WTC11 (cell line): ENCODE data around the gene GPC5. TPM values are rescaled to one million over a fixed set of nuclear protein-coding genes. Genes with fewer than 3 reads are reported as not detected.
"Not testable (repeated sequence)": the region's sequence is repeated elsewhere in the genome, so short reads cannot be mapped to it uniquely, and the experiment has no call there.

Experiments
- ATAC-seq: fragments of 200-7000 bp; cut with Tn5 transposase; 2 replicates; pipeline ENCODE4 v1.10.0; 2021; ENCODE audit warnings: mild to moderate bottlenecking, moderate library complexity
- CTCF ChIA-PET: fragments of 300-600 bp; sonication (Branson Sonifier 250); formaldehyde crosslinking; loops from one replicate; lab custom pipeline; 2021; ENCODE audit warnings: antibody characterized with exemption; lab: Charles Lee
- POLR2A ChIA-PET: fragments of 350-600 bp; sonication (Branson Sonifier 250); formaldehyde crosslinking; loops from one replicate; lab custom pipeline; 2021; ENCODE audit warnings: antibody characterized with exemption; lab: Charles Lee
- DNase-seq: peaks from one replicate; pipeline ENCODE4 v3.0.0; 2021; ENCODE audit warnings: low spot score
- H3K27ac Mint-ChIP-seq: 2 replicates; pipeline ENCODE4 v1.8.0; 2021; ENCODE audit warnings: mixed read lengths
- H3K27me3 Mint-ChIP-seq: 2 replicates; pipeline ENCODE4 v1.8.0; 2021; ENCODE audit warnings: low read depth, mild to moderate bottlenecking, moderate library complexity, mixed read lengths
- H3K36me3 Mint-ChIP-seq: 2 replicates; pipeline ENCODE4 v1.8.0; 2021; ENCODE audit warnings: mixed read lengths
- H3K4me1 Mint-ChIP-seq: 2 replicates; pipeline ENCODE4 v1.8.0; 2022; ENCODE audit warnings: mixed read lengths
- H3K4me3 Mint-ChIP-seq: 2 replicates; pipeline ENCODE4 v1.8.0; 2021; ENCODE audit warnings: mild to moderate bottlenecking, moderate library complexity, mixed read lengths
- H3K9me3 Mint-ChIP-seq: 2 replicates; pipeline ENCODE4 v1.8.0; 2021; ENCODE audit warnings: mixed read lengths
- CBFB ChIP-seq: sonication (generic); formaldehyde crosslinking; IDR thresholded peaks from 2 replicates; pipeline ENCODE4 v1.8.1; 2022; ENCODE audit warnings: mild to moderate bottlenecking, low read depth, missing genetic modification reagents
- E2F4 ChIP-seq: sonication (generic); formaldehyde crosslinking; IDR thresholded peaks from 2 replicates; pipeline ENCODE4 v1.8.1; 2022; ENCODE audit warnings: low read depth, mild to moderate bottlenecking, moderate library complexity, missing genetic modification reagents, borderline replicate concordance
- ELF4 ChIP-seq: sonication (generic); formaldehyde crosslinking; IDR thresholded peaks from 2 replicates; pipeline ENCODE4 v1.8.1; 2022; ENCODE audit warnings: low read depth, mild to moderate bottlenecking, moderate library complexity, missing genetic modification reagents
- ESRRA ChIP-seq: sonication (generic); formaldehyde crosslinking; IDR thresholded peaks from 2 replicates; pipeline ENCODE4 v1.8.1; 2022; ENCODE audit warnings: mild to moderate bottlenecking, missing genetic modification reagents, borderline replicate concordance
- ETV6 ChIP-seq: sonication (generic); formaldehyde crosslinking; IDR thresholded peaks from 2 replicates; pipeline ENCODE4 v1.8.1; 2022; ENCODE audit warnings: mild to moderate bottlenecking, missing genetic modification reagents
- FOXJ3 ChIP-seq: sonication (generic); formaldehyde crosslinking; IDR thresholded peaks from 2 replicates; pipeline ENCODE4 v1.9.0; 2021; ENCODE audit warnings: missing genetic modification reagents, mild to moderate bottlenecking, borderline replicate concordance
- FOXP1 ChIP-seq: sonication (generic); formaldehyde crosslinking; IDR thresholded peaks from 2 replicates; pipeline ENCODE4 v1.8.0; 2022; ENCODE audit warnings: missing genetic modification reagents, mild to moderate bottlenecking, moderate library complexity, borderline replicate concordance
- GRHL2 ChIP-seq: fragments of 250-450 bp; sonication (Bioruptor Pico); IDR thresholded peaks from 2 replicates; pipeline ENCODE4 v1.8.0; 2022; ENCODE audit warnings: mild to moderate bottlenecking, moderate library complexity; ENCODE audit not compliant: insufficient replicate concordance, severe bottlenecking
- JUN ChIP-seq: sonication (generic); formaldehyde crosslinking; IDR thresholded peaks from 2 replicates; pipeline ENCODE4 v1.8.0; 2023; ENCODE audit warnings: mild to moderate bottlenecking, missing genetic modification reagents
- MXD4 ChIP-seq: fragments of 250-450 bp; sonication (Bioruptor Pico); IDR thresholded peaks from 2 replicates; pipeline ENCODE4 v1.8.0; 2021; ENCODE audit warnings: mild to moderate bottlenecking, moderate library complexity, borderline replicate concordance
- NFATC4 ChIP-seq: fragments of 250-450 bp; sonication (Bioruptor Pico); IDR thresholded peaks from 2 replicates; pipeline ENCODE4 v1.9.0; 2021; ENCODE audit warnings: mild to moderate bottlenecking
- NR1H2 ChIP-seq: sonication (generic); formaldehyde crosslinking; IDR thresholded peaks from 2 replicates; pipeline ENCODE4 v1.9.0; 2021; ENCODE audit warnings: mild to moderate bottlenecking, moderate library complexity, missing genetic modification reagents
- NR2C2 ChIP-seq: sonication (generic); formaldehyde crosslinking; IDR thresholded peaks from 2 replicates; pipeline ENCODE4 v1.8.0; 2022; ENCODE audit warnings: mild to moderate bottlenecking, missing genetic modification reagents
- NR3C1 ChIP-seq: sonication (generic); formaldehyde crosslinking; conservative IDR thresholded peaks from 2 replicates; pipeline ENCODE4 v1.8.1; 2023; ENCODE audit warnings: low read depth, mild to moderate bottlenecking, missing genetic modification reagents
- OVOL2 ChIP-seq: fragments of 250-450 bp; sonication (Bioruptor Pico); IDR thresholded peaks from 2 replicates; pipeline ENCODE4 v1.9.0; 2021; ENCODE audit warnings: mild to moderate bottlenecking, borderline replicate concordance
- RORB ChIP-seq: fragments of 250-450 bp; sonication (Bioruptor Pico); IDR thresholded peaks from 2 replicates; pipeline ENCODE4 v1.9.0; 2021; ENCODE audit warnings: mild to moderate bottlenecking
- SOX15 ChIP-seq: fragments of 250-450 bp; sonication (Bioruptor Pico); IDR thresholded peaks from 2 replicates; pipeline ENCODE4 v1.9.0; 2021; ENCODE audit warnings: mild to moderate bottlenecking
- ZBTB43 ChIP-seq: sonication (generic); formaldehyde crosslinking; IDR thresholded peaks from 2 replicates; pipeline ENCODE4 v1.8.1; 2023; ENCODE audit warnings: mild to moderate bottlenecking, missing genetic modification reagents
- ZMAT4 ChIP-seq: fragments of 250-450 bp; sonication (Bioruptor Pico); IDR thresholded peaks from 2 replicates; pipeline ENCODE4 v1.9.0; 2021; ENCODE audit warnings: mild to moderate bottlenecking
- ZNF423 ChIP-seq: fragments of 250-450 bp; sonication (Bioruptor Pico); IDR thresholded peaks from 2 replicates; pipeline ENCODE4 v2.1.2; 2022; ENCODE audit warnings: mild to moderate bottlenecking, moderate library complexity
- total RNA-seq: library from RNA; stranded (reverse); gene quantifications from 3 replicates; pipeline ENCODE4 v1.2.3, GENCODE V29; 2021
- TF ChIP-seq, protein P1 (sequence below): fragments of 250-450 bp; sonication (Bioruptor Pico); IDR thresholded peaks from 2 replicates; pipeline ENCODE4 v1.9.0; 2021; ENCODE audit warnings: mild to moderate bottlenecking
- TF ChIP-seq, protein P2 (sequence below): sonication (generic); formaldehyde crosslinking; conservative IDR thresholded peaks from 2 replicates; pipeline ENCODE4 v1.8.1; 2022; ENCODE audit warnings: mild to moderate bottlenecking, missing genetic modification reagents
- TF ChIP-seq, protein P3 (sequence below): sonication (generic); formaldehyde crosslinking; IDR thresholded peaks from 2 replicates; pipeline ENCODE4 v1.8.0; 2022; ENCODE audit warnings: mild to moderate bottlenecking, missing genetic modification reagents

The GPC5 gene
- total RNA-seq, 1 experiment from 2014 or later = 0.46 TPM

GRCh38 chr13:92514420-92515125, 1116.2 kb downstream of the GPC5 start:
- H3K27ac Mint-ChIP-seq = no peak overlapping the region
- H3K4me3 Mint-ChIP-seq = no peak overlapping the region
- DNase-seq = no peak

DNA sequence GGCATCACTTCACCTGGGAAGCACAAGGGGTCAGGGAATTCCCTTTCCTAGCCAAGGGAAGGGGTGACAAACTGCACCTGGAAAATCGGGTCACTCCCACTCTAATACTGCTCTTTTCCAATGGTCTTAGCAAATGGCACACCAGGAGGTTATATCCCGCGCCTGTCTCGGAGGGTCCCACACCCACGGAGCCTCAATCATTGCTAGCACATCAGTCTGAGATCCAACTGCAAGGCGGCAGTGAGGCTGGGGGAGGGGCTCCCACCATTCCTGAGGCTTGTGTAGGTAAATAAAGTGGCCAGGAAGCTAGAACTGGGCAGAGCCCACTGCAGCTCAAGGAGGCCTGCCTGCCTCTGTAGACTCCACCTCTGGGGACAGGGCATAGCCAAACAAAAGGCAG, 1118.5 kb downstream of the GPC5 start:
- peaks cover 46% of the 10 kb centered on the region for H3K9me3 Mint-ChIP-seq
- POLR2A ChIA-PET, H3K4me1 Mint-ChIP-seq, DNase-seq, H3K27me3 Mint-ChIP-seq, ATAC-seq, H3K4me3 Mint-ChIP-seq, H3K27ac Mint-ChIP-seq, CTCF ChIA-PET: not testable (repeated sequence)
- peaks cover 15% of the 10 kb centered on the region for H3K36me3 Mint-ChIP-seq

More at GRCh38 chr13:92514420-92515125, 1116.2 kb downstream of the GPC5 start:
- ChIA-PET CTCF (no interaction called here), POLR2A (no interaction called here)
- TF ChIP-seq JUN (CRISPR knock-in tag) (no peak), RORB (CRISPR knock-in tag) (no peak), FOXP1 (CRISPR knock-in tag) (no peak), CBFB (CRISPR knock-in tag) (no peak), MXD4 (CRISPR knock-in tag) (no peak), SOX15 (no peak), NFATC4 (no peak), ETV6 (CRISPR knock-in tag) (no peak), NR1H2 (CRISPR knock-in tag) (no peak), ZMAT4 (no peak), OVOL2 (CRISPR knock-in tag) (no peak), NR3C1 (CRISPR knock-in tag) (no peak), FOXJ3 (CRISPR knock-in tag) (no peak)
- TF ChIP-seq, protein P1, sequence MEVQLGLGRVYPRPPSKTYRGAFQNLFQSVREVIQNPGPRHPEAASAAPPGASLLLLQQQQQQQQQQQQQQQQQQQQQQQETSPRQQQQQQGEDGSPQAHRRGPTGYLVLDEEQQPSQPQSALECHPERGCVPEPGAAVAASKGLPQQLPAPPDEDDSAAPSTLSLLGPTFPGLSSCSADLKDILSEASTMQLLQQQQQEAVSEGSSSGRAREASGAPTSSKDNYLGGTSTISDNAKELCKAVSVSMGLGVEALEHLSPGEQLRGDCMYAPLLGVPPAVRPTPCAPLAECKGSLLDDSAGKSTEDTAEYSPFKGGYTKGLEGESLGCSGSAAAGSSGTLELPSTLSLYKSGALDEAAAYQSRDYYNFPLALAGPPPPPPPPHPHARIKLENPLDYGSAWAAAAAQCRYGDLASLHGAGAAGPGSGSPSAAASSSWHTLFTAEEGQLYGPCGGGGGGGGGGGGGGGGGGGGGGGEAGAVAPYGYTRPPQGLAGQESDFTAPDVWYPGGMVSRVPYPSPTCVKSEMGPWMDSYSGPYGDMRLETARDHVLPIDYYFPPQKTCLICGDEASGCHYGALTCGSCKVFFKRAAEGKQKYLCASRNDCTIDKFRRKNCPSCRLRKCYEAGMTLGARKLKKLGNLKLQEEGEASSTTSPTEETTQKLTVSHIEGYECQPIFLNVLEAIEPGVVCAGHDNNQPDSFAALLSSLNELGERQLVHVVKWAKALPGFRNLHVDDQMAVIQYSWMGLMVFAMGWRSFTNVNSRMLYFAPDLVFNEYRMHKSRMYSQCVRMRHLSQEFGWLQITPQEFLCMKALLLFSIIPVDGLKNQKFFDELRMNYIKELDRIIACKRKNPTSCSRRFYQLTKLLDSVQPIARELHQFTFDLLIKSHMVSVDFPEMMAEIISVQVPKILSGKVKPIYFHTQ (CRISPR knock-in tag) = no peak
- TF ChIP-seq, protein P2, sequence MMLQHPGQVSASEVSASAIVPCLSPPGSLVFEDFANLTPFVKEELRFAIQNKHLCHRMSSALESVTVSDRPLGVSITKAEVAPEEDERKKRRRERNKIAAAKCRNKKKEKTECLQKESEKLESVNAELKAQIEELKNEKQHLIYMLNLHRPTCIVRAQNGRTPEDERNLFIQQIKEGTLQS (CRISPR knock-in tag) = no peak
- TF ChIP-seq, protein P3, sequence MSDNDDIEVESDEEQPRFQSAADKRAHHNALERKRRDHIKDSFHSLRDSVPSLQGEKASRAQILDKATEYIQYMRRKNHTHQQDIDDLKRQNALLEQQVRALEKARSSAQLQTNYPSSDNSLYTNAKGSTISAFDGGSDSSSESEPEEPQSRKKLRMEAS (CRISPR knock-in tag) = no peak
- H3K4me1 Mint-ChIP-seq = peaks cover 7% of the 10 kb centered on the region
- peaks cover 13% of the 10 kb centered on the region for H3K36me3 Mint-ChIP-seq
- ATAC-seq = no peak
- H3K27me3 Mint-ChIP-seq = peaks cover 3% of the 10 kb centered on the region; the same call in 1 of the 2 replicates
- peaks cover 27% of the 10 kb centered on the region for H3K9me3 Mint-ChIP-seq

- H3K4me1 Mint-ChIP-seq, H3K4me3 Mint-ChIP-seq, POLR2A ChIA-PET, ATAC-seq, DNase-seq, H3K27me3 Mint-ChIP-seq, H3K27ac Mint-ChIP-seq, CTCF ChIA-PET: not testable (repeated sequence)
- peaks cover 54% of the 10 kb centered on the region for H3K9me3 Mint-ChIP-seq
- H3K36me3 Mint-ChIP-seq = peaks cover 15% of the 10 kb centered on the region
Observed at GRCh38 chr13:92518622-92519021, 1120.2 kb downstream of the GPC5 start.

GRCh38 chr13:92530364-92530763, 1131.9 kb downstream of the GPC5 start:
- ATAC-seq = no peak
- ChIA-PET POLR2A (no interaction called here), CTCF (no interaction called here)
- Mint-ChIP-seq H3K27ac (no peak overlapping the region), H3K4me3 (no peak overlapping the region), H3K9me3 (no peaks in the 10 kb centered on the region), H3K27me3 (no peaks in the 10 kb centered on the region), H3K36me3 (no peaks in the 10 kb centered on the region), H3K4me1 (no peaks in the 10 kb centered on the region)
- no peak for DNase-seq
- TF ChIP-seq GRHL2 (CRISPR knock-in tag) = no peak
- no peak for TF ChIP-seq ELF4
- TF ChIP-seq ESRRA (CRISPR knock-in tag) = no peak
- no peak for TF ChIP-seq ZBTB43 (CRISPR knock-in tag)
- TF ChIP-seq E2F4 (CRISPR knock-in tag) = no peak
- TF ChIP-seq NR2C2 (CRISPR knock-in tag) = no peak
- TF ChIP-seq, protein P2 (CRISPR knock-in tag) = no peak
- no peak for TF ChIP-seq ZNF423 (CRISPR knock-in tag)
